ENCODE data around the gene TRPC6.

GRCh38 chr11:101476191-101476590 is 107.6 kb downstream of the TRPC6 start:
- TF ChIP-seq, protein P1, sequence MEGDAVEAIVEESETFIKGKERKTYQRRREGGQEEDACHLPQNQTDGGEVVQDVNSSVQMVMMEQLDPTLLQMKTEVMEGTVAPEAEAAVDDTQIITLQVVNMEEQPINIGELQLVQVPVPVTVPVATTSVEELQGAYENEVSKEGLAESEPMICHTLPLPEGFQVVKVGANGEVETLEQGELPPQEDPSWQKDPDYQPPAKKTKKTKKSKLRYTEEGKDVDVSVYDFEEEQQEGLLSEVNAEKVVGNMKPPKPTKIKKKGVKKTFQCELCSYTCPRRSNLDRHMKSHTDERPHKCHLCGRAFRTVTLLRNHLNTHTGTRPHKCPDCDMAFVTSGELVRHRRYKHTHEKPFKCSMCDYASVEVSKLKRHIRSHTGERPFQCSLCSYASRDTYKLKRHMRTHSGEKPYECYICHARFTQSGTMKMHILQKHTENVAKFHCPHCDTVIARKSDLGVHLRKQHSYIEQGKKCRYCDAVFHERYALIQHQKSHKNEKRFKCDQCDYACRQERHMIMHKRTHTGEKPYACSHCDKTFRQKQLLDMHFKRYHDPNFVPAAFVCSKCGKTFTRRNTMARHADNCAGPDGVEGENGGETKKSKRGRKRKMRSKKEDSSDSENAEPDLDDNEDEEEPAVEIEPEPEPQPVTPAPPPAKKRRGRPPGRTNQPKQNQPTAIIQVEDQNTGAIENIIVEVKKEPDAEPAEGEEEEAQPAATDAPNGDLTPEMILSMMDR (IDR thresholded peaks at IDR 0.05): no peak
- TF ChIP-seq EP300 (IDR thresholded peaks at IDR 0.05) (no peak), POLR2A (IDR thresholded peaks at IDR 0.05) (no peak)

Data from suprapubic skin (tissue), 3 donors.